HL-60 (cell line): ENCODE measurements around the gene GPR78.

Source experiments
- DNase-seq, 2 experiments: peaks; one replicate each; pipeline ENCODE4 v3.0.0-alpha.2; 2010 to 2020; ENCODE audit warnings: low read depth in 1 of 2, low spot score in 1 of 2
- H3K27ac ChIP-seq: fragments of 250-450 bp; sonication (Bioruptor Pico); replicated peaks from 2 replicates; pipeline ENCODE4 v1.5.1; 2020; ENCODE audit warnings: mild to moderate bottlenecking, moderate library complexity
- H3K27me3 ChIP-seq: fragments of 250-450 bp; sonication (Bioruptor Pico); 2 replicates; pipeline ENCODE4 v1.5.1; 2021; ENCODE audit warnings: mild to moderate bottlenecking, moderate library complexity; ENCODE audit not compliant: insufficient read depth, poor library complexity, severe bottlenecking
- H3K4me3 ChIP-seq: replicated peaks from 2 replicates; pipeline ENCODE4 v1.5.1; 2011; ENCODE audit warnings: mild to moderate bottlenecking, control low read depth, low read length; ENCODE audit not compliant: insufficient read depth
- CTCF ChIP-seq: IDR thresholded peaks from one replicate; pipeline ENCODE4 v1.5.1; 2011; ENCODE audit warnings: low read length, control low read depth, inconsistent platforms; ENCODE audit not compliant: insufficient read depth
- GABPA ChIP-seq: IDR thresholded peaks from 2 replicates; pipeline ENCODE4 v1.6.1; 2012; ENCODE audit warnings: low read depth
- POLR2AphosphoS5 ChIP-seq: IDR thresholded peaks from 2 replicates; pipeline ENCODE4 v1.6.1; 2012; ENCODE audit warnings: low read depth
- REST ChIP-seq: IDR thresholded peaks from 2 replicates; pipeline ENCODE4 v1.6.1; 2012; ENCODE audit warnings: low read depth; ENCODE audit not compliant: insufficient replicate concordance
- SPI1 ChIP-seq: IDR thresholded peaks from 2 replicates; pipeline ENCODE4 v1.6.1; 2012; ENCODE audit warnings: low read depth, mild to moderate bottlenecking, borderline replicate concordance
- long read RNA-seq: library from polyadenylated mRNA; unstranded; transcript quantifications from one replicate; pipeline ENCODE4 v2.0.0, GENCODE V29; 2020

GPR78 gene
- long read RNA-seq, partial matches to known transcripts, result 0 of 1 reads
- long read RNA-seq, other reads (novel, unspliced or antisense), result 1 of 1 reads

GRCh38 chr4:8580321-8581093 lies at the start of gene GPR78:
Gene GPR78, plus strand, starts transcription at chr4:8580392. Its CDS starts 591 bp downstream, at chr4:8580983.
- no peak within 1 kb of the TSS for H3K4me3 ChIP-seq
- no peaks in the 10 kb centered on the region for H3K27me3 ChIP-seq
- H3K27ac ChIP-seq, result no peak within 1 kb of the TSS
- TF ChIP-seq POLR2AphosphoS5 (no peak), REST (peak; percentile 95), SPI1 (no peak), GABPA (no peak)
- DNase-seq, result no peak

DNA sequence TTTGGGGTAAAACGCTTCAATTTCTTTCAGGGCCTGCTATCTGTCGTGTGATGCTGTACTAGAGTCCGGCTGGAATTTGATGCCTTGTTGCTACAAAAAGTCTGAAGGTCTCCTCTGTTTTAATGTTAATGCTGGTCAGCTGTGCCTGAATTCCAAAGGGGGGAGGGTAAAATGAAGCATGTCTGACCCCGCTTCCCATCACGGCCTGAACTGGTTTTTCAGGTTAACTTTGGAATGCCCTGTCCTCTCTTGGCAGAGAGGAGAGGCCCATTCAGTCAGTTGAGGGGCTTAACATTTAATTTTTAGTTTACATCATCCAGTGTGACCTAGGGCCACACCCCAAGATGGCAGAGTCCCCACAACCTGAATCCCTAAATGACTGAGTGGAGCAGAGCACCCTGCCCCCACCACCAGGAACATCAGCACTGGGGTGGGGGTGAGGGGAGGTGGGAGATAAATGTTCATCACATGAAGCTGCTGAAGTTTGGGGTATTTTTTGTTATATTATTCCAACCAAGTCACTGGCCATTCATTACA lies 47.9 kb upstream of the GPR78 start:
- no peak for DNase-seq
- Histone ChIP-seq H3K27ac (no peak overlapping the region), H3K27me3 (no peaks in the 10 kb centered on the region), H3K4me3 (no peak overlapping the region)
- TF ChIP-seq CTCF, result no peak
- no peak for TF ChIP-seq REST
- TF ChIP-seq POLR2AphosphoS5, result no peak
- no peak for TF ChIP-seq SPI1
- no peak for TF ChIP-seq GABPA

DNA sequence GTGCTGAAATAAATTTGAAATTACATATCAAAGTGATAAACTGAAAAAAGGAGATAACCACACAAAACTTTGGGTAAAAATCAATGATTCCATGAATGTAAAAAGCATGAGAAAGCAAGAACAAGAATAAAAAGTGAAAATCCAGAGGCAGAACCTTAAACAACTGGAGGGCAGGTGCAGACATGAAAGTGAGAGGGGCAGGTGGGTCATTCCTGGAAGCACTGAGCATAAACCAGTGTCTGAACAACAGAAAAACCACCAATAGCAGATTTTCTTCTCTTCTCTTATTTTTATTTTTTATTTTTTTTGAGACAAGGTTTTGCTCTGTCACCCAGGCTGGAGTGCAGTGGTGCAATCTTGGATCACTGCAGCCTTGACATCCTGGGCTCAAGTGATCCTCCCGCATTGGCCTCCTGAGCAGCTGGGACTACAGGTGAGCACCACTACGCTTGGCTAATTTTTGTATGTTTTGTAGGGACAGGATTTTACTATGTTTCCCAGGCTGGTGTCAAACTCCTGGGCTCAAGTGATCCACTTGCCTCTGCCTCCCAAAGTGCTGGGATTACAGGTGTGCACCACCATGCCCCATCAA lies 46.8 kb upstream of the GPR78 start:
- Histone ChIP-seq H3K27ac (no peak overlapping the region), H3K4me3 (no peak overlapping the region), H3K27me3 (no peaks in the 10 kb centered on the region)
- no peak for DNase-seq
- no peak for TF ChIP-seq SPI1

- H3K4me3 ChIP-seq, result no peak overlapping the region
- no peak overlapping the region for H3K27ac ChIP-seq
- no peaks in the 10 kb centered on the region for H3K27me3 ChIP-seq
- DNase-seq, result no peak
- TF ChIP-seq CTCF (no peak), GABPA (no peak)
Observed at GRCh38 chr4:8534129-8534528, 46.1 kb upstream of the GPR78 start.
